Esophagus squamous epithelium (tissue), 5 donors: ENCODE measurements around the gene TFF2. TPM values are rescaled to one million over a fixed set of nuclear protein-coding genes. Genes with fewer than 3 reads are reported as not detected.

ENCODE experiments used
- DNase-seq: peaks from one replicate; lab custom pipeline; 2025; lab: John Stamatoyannopoulos, UW
- H3K27ac ChIP-seq, 4 donors: fragments of 200-600 bp; sonication (generic); one replicate each; pipeline ENCODE4 v1.5.1; 2016 to 2019; ENCODE audit warnings: mild to moderate bottlenecking in 1 of 4
- H3K27me3 ChIP-seq, 4 donors: fragments of 200-600 bp; sonication (generic); 1 replicate in 3 of 4; 2 replicates in 1 of 4; pipeline versions ENCODE4 v1.5.1 to v1.6.0; 2017 to 2021; ENCODE audit warnings: antibody characterized with exemption in 1 of 4
- H3K36me3 ChIP-seq, 3 donors: fragments of 200-600 bp; sonication (generic); one replicate each; pipeline ENCODE4 v1.5.1; 2016 to 2019
- H3K4me1 ChIP-seq, 3 donors: fragments of 200-600 bp; sonication (generic); one replicate each; pipeline ENCODE4 v1.5.1; 2017 to 2019
- H3K4me3 ChIP-seq, 4 donors: fragments of 200-600 bp; sonication (generic); 1 replicate in 3 of 4; 2 replicates in 1 of 4; pipeline ENCODE4 v1.5.1; 2016 to 2019; ENCODE audit warnings: mild to moderate bottlenecking in 2 of 4, moderate library complexity in 1 of 4
- H3K9me3 ChIP-seq, 3 donors: fragments of 200-600 bp; sonication (generic); one replicate each; pipeline ENCODE4 v1.5.1; 2016 to 2019
- CTCF ChIP-seq, 6 experiments: fragments of 450-650 bp in 4 of 6; fragments of 200-600 bp in 2 of 6; sonication (generic) in 2 of 6; IDR thresholded peaks; one replicate each; pipeline ENCODE4 v1.5.1; 2016 to 2019; ENCODE audit warnings: antibody characterized with exemption in 6 of 6, mild to moderate bottlenecking in 4 of 6, moderate library complexity in 4 of 6
- POLR2A ChIP-seq, 4 donors: fragments of 450-650 bp; IDR thresholded peaks; one replicate each; pipeline ENCODE4 v1.6.1; 2017; ENCODE audit warnings: antibody characterized with exemption in 4 of 4, mild to moderate bottlenecking in 4 of 4, moderate library complexity in 3 of 4
- WGBS, 2 donors: methylation state at CpG; one replicate each; pipeline ENCODE4 v1.1.5; 2018; 5-methylcytosine and 5-hydroxymethylcytosine counted together
- intact Hi-C: fragments of 100-400 bp; cut with DNase I; formaldehyde crosslinking; loops from one replicate; pipeline ENCODE4 v1.15.0; 2022
- total RNA-seq, 4 donors: library from RNA; depleted of rRNA; stranded (reverse); fragments of >200 nt; gene quantifications; one replicate each; pipeline ENCODE4 v1.1.0, GENCODE V29; 2016
- donor health status: DM: yes; HTN: yes; CAD: no.

TFF2 gene
- total RNA-seq, 4 donors from 2014 or later: 1.7 TPM; not detected in 3

DNA sequence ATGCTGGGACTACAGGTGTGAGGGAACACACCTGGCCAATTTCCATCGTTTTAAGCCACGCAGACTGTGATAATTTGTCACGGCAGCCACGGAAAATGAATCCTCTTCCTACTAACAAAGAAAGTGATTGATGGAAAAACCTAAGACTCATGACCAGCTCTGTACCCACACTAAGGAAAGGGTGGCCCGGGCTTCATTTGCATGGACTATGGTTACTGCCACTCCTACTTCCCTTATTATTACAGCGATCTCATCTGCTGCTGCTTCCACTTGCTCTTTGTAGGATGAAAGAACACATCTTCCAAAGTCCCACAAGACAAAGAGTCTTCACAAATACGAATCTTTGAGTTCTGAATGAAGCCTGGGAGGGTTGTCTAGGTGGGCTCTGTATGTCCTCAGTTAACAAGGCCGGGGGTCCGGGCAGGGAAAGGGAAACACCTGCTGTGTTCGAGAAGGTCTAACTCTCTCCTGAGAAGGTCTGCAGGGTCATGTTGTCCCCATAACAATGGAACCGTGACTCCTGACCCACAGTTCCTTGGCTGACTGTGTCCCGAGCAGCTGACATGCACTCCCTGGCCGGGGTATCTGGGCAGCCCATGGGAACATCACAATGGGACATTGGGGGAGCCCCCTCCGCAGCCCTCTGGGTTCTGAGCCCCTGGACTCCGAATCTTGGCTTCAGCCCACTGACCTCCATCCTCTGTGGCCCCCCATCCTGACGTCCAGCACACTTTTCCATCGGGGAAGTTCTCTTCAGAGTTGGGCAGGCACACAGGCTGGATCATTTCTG, 28.8 kb upstream of the TFF2 start:
- Histone ChIP-seq H3K9me3 (no peaks in the 10 kb centered on the region), H3K36me3 (no peaks in the 10 kb centered on the region), H3K4me1 (peaks cover 0 to 8% (median 0%) of the 10 kb centered on the region in 3 donors), H3K4me3 (no peak overlapping the region), H3K27ac (no peak overlapping the region), H3K27me3 (peaks cover 0 to 47% (median 0%) of the 10 kb centered on the region in 4 donors)
- TF ChIP-seq POLR2A (IDR thresholded peaks at IDR 0.05) (no peak), CTCF (IDR thresholded peaks at IDR 0.05) (no peak)
- WGBS, 2 donors: 75 to 77% methylated on average over 10 to 17 of the region's 17 CpGs
- DNase-seq: no peak
- intact Hi-C loops: no loop called here

- intact Hi-C loops: no loop called here
- Histone ChIP-seq H3K9me3 (no peaks in the 10 kb centered on the region), H3K27ac (no peak overlapping the region), H3K27me3 (peaks cover 0 to 55% (median 0%) of the 10 kb centered on the region in 4 donors), H3K4me1 (peaks cover 0 to 8% (median 0%) of the 10 kb centered on the region in 3 donors), H3K36me3 (no peaks in the 10 kb centered on the region), H3K4me3 (no peak overlapping the region)
- TF ChIP-seq CTCF (IDR thresholded peaks at IDR 0.05) (no peak), POLR2A (IDR thresholded peaks at IDR 0.05) (no peak)
- no peak for DNase-seq
- WGBS, 2 donors: 69 to 75% methylated on average over 7 to 8 of the region's 8 CpGs
These were observed 27.6 kb upstream of the TFF2 start for GRCh38 chr21:42378418-42378817.

DNA sequence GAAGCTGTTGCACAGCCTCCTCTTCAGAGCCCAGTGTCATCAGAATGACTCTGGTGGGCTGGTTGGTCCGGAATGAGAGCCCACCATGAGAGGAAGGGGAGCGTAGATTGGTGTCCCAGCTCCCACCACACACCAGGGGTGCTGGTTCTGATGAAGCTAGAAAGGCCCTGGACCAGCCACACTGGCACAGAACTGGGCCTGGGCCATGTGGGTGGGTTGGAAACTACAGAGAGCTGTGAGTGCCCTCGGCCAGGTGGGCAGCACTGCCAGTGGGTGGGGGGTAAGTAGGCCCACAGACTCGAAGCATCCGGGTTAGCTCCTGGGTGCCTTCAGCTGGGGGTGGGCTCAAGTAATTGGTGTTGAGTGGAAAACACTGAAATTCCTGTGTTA, 27.2 kb upstream of the TFF2 start:
- no peak for TF ChIP-seq CTCF (IDR thresholded peaks at IDR 0.05)
- TF ChIP-seq POLR2A (IDR thresholded peaks at IDR 0.05): no peak
- Histone ChIP-seq H3K4me1 (peaks cover 0 to 8% (median 0%) of the 10 kb centered on the region in 3 donors), H3K27ac (no peak overlapping the region), H3K9me3 (no peaks in the 10 kb centered on the region), H3K36me3 (no peaks in the 10 kb centered on the region), H3K4me3 (no peak overlapping the region), H3K27me3 (peaks cover 0 to 56% (median 0%) of the 10 kb centered on the region in 4 donors)
- 47 to 59% methylated on average over 2 to 4 of the region's 5 CpGs for WGBS, 2 donors
- intact Hi-C loops: no loop called here
- DNase-seq: no peak

DNA sequence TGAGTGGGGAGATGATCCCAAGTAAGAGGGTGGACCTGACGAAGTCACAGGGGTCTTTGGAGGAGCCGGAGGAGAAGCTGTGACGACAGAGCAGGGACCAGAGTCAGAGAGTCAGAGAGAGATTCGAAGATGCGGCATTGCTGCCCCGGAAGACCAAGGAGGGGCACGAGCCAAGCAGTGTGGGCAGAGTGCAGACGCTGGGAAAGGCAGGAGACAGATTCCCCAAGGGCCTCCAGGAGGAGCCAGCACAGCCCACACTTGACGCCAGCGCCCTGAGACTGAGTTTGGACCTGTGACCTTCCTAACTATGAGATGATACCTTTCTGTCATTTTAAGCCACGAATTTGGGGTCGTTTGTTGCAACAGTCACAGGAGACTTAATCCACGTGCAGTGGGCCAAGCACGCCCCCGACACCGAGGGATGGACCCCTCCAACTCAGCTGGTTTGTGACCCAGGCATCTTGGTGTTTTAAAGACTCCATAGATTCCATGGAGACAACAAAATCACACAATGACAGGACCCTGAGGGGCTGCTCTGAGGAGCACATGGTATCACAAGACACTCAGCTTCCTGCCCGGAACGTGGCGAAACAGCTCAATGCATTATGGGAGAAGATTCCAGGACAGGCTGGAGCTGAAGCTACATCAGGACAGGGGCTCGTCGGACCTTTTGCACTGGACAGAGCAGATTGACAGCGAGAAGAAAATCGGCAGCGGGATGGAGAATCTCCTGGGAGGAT, 26.6 kb upstream of the TFF2 start:
- intact Hi-C loops: no loop called here
- Histone ChIP-seq H3K4me3 (no peak overlapping the region), H3K36me3 (no peaks in the 10 kb centered on the region), H3K27ac (no peak overlapping the region), H3K9me3 (no peaks in the 10 kb centered on the region), H3K4me1 (peaks cover 0 to 8% (median 0%) of the 10 kb centered on the region in 3 donors), H3K27me3 (peaks cover 0 to 56% (median 0%) of the 10 kb centered on the region in 4 donors)
- WGBS, 2 donors: 77 to 87% methylated on average over 23 of the region's 24 CpGs
- no peak for DNase-seq
- TF ChIP-seq CTCF (IDR thresholded peaks at IDR 0.05): no peak
- TF ChIP-seq POLR2A (IDR thresholded peaks at IDR 0.05): no peak
